ENCODE results near the gene EIF1B.

EIF1B gene

GRCh38 chr3:40308725-40309417 lies 636 bp upstream of the EIF1B start:
- peak overlapping the region; percentile 29 for H3K4me3 ChIP-seq (ENCODE audit: low read depth, low read length)

DNA sequence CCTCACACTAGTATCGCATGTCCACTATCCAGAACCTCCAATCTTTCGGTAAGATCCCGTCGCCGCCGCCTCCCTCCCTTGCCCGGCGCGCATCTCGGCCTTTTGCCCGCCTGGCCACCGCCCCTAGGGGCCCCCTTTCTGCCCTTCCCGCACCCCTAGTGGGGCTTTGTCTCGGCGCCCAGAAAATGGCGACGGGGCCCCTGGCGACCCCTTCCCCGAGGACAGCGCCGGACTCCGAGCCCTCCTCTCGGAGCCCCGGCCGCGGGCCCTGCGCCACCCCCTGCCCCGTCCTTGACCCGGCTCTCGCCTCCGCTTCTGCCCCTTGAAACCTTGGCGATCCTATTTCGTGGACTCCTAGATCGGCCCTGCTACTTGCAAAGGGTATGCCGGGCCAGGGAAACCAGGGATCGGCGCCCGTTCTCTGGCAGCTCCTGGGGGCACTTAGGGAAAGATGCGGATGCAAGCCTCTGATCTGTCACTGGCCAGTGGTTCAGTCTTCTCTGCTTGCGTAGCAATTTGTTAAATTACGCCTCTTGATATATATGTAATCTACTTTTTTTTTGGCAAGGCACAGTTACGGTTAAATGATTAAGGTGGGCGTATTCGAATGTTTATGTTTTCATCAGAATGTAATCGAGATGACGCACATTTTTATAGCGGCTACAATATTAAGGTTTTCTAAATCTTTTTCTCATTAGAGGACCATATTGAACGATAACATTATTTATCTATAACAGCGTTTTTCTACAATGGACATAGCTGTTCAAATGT lies 603 bp downstream of the EIF1B start:
- H3K4me3 ChIP-seq (ENCODE audit: low read depth, low read length) = peak overlapping the region; percentile 92

DNA sequence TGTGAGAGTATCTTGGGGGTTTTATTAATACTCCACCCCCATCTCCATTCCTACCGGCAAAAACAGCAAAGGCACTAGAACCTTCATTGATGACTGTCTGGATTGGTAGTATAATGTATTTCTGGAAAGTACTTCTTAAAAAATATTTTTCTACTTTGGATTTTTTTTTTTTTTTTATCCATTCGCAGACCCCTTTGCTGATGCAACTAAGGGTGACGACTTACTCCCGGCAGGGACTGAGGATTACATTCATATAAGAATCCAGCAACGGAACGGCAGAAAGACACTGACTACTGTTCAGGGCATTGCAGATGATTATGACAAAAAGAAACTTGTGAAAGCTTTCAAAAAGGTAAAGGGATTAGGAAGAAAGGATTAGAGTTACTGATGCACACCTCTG lies 1.2 kb downstream of the EIF1B start:
- peak overlapping the region; percentile 92 for H3K4me3 ChIP-seq (ENCODE audit: low read depth, low read length)

DNA sequence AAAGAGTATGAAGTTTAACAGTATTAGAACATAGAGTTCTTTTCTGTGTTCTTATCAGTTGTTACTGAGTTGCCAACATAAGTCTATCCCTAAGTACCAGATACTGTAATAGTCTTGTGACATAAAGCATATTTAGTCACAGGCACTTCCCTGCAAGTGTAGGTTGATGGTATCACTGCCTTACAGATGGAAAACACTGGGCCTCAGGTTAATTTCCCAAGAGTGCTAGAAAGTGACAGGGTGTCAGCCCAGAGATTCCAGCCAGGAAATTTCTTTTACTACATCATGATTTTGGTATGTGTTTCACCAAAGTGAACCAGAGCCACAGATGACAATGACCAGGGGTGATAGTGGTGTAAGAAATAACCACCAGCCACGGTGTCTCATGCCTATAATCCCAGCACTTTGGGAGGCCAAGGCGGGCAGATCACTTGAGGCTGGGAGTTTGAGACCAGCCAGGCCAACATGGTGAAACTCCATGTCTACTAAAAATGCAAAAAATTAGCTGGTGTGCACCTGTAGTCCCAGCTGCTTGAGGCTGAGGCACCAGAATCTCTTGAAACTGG lies 3.2 kb downstream of the EIF1B start:
- no peak overlapping the region for H3K4me3 ChIP-seq (ENCODE audit: low read depth, low read length)

- H3K4me3 ChIP-seq (ENCODE audit: low read depth, low read length) = no peak overlapping the region
Observed at GRCh38 chr3:40313975-40314860, 4.7 kb downstream of the EIF1B start.

GRCh38 chr3:40317061-40317855 lies 7.8 kb downstream of the EIF1B start:
- H3K4me3 ChIP-seq (ENCODE audit: low read depth, low read length) = no peak overlapping the region

DNA sequence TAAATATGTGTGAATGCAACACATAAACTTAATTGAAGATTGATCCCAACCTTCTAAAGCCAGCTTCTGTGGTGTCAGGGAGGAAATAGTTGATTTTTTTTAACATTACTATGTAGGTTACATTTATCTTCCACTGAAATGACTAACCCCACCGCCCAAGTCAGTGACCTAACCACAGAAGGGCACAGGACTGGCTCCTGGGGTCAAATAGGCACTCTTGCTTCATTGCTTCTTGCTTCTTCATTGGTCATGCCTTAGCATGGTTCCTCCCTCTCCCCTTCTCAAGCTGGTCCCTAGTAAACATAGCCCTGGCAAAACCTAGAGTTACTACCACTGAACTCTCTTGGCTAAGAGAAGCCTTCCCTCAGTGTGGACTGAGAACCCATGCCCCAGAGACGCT lies 12.3 kb downstream of the EIF1B start:
- H3K4me3 ChIP-seq (ENCODE audit: low read depth, low read length) = no peak overlapping the region

DNA sequence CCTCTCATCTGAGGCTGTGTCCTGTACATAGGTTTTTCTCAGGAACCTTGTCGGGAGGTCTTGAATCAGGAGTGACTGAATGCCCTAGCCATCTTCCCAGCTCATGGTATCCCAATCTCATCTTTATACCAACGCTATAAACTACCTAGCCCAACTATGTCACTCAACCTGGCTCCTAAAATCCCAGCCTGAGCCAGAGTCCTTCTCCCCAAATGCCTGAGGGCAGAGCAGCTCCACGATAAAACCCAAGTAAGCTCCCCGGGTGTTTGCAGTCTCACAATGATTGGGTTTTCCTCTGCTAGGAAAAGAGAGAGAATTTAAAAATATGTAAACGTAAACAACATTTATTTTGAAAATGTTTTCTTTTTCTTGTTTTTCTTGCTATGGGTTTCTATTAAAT lies 14.4 kb downstream of the EIF1B start:
- no peak overlapping the region for H3K4me3 ChIP-seq (ENCODE audit: low read depth, low read length)

GRCh38 chr3:40324621-40325020 lies 15.1 kb downstream of the EIF1B start:
- H3K4me3 ChIP-seq (ENCODE audit: low read depth, low read length) = no peak overlapping the region

GRCh38 chr3:40325465-40325864 lies 16.0 kb downstream of the EIF1B start:
- H3K4me3 ChIP-seq (ENCODE audit: low read depth, low read length) = no peak overlapping the region

DNA sequence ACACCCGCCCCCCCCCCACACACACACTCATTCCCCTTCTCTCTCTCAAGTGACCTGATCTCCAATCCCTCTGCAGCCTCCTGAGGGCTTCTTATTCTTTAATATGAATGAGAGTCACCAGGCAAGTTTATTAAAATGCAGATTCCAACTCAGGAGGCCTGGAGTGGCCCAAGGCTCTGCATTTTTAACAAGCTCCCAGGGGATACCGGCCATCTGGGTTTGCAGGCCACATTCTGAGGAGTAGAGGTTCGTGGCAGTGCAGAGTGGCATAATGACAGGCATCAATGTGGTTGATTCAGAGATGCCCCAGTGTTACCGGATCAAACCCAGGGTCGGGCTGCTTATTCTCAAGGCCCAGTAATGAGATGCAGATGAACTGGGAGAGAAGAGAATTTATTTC lies 18.9 kb downstream of the EIF1B start:
- no peak overlapping the region for H3K4me3 ChIP-seq (ENCODE audit: low read depth, low read length)

- H3K4me3 ChIP-seq (ENCODE audit: low read depth, low read length) = no peak overlapping the region
Observed at GRCh38 chr3:40329071-40329470, 19.6 kb downstream of the EIF1B start.

GRCh38 chr3:40332684-40333083 lies 23.2 kb downstream of the EIF1B start:
- no peak overlapping the region for H3K4me3 ChIP-seq (ENCODE audit: low read depth, low read length)

GRCh38 chr3:40333416-40333815 lies 23.9 kb downstream of the EIF1B start:
- H3K4me3 ChIP-seq (ENCODE audit: low read depth, low read length) = no peak overlapping the region

GRCh38 chr3:40333852-40334251 lies 24.3 kb downstream of the EIF1B start:
- no peak overlapping the region for H3K4me3 ChIP-seq (ENCODE audit: low read depth, low read length)

- H3K4me3 ChIP-seq (ENCODE audit: low read depth, low read length) = no peak overlapping the region
Observed at GRCh38 chr3:40336101-40336500, 26.6 kb downstream of the EIF1B start.

GRCh38 chr3:40336511-40337135 lies 27.1 kb downstream of the EIF1B start:
- H3K4me3 ChIP-seq (ENCODE audit: low read depth, low read length) = no peak overlapping the region

DNA sequence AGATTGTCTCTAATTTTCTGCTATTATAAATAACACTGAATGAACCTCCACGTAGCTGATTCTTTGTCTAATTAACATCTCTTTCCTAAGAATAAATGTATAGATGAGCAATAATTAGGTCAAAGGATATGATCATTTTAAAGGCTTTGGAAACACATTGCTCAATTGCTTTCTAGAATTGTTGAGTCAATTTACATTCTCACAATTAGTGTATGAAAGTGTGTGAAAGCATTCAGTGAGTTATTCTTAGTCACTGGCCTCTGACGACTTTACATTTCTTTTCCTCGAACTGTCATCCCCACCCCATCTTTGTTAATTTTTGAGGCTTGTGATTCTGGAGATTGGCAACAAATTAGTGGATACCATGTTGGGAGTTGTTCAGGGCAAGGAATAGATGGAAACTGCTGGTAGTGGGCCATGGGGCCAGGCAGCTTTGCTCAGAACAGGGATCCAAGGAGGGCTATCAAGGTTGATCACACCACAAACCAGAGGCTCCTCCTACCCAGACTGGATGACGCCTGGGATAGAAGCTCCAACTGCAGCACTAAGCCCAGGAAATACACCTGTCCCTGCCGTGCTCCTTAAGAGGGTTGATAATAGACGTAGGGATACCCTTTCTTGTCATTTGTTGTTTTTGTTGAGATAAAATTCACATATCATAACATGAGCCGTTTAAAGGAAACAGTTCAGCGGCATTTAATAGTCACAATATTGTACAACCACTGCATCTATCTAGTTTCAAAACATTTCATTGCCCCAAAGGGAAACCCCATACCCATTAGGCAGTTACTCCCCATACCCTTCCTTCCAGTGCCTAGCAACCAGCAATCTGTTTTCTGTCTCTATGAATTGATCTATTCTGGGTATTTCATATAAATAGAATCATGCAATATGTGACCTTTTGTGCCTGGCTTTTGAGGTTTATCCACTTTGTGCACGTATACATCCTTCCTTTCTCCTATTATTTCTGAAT lies 27.9 kb downstream of the EIF1B start:
- H3K4me3 ChIP-seq (ENCODE audit: low read depth, low read length) = no peak overlapping the region

GRCh38 chr3:40339871-40340270 lies 30.4 kb downstream of the EIF1B start:
- H3K4me3 ChIP-seq (ENCODE audit: low read depth, low read length) = no peak overlapping the region

All from iPS-11a (cell line).